GM21526 (cell line): ENCODE results near the gene SDCBP2.
"Not testable (repeated sequence)": the region's sequence is repeated elsewhere in the genome, so short reads cannot be mapped to it uniquely, and the experiment has no call there.

ENCODE experiments used
- ATAC-seq: cut with Tn5 transposase; IDR thresholded peaks from one replicate; pipeline ENCODE4 v1.9.1; 2021; ENCODE audit warnings: moderate library complexity; ENCODE audit not compliant: unreplicated experiment, low FRiP score

SDCBP2 gene

DNA sequence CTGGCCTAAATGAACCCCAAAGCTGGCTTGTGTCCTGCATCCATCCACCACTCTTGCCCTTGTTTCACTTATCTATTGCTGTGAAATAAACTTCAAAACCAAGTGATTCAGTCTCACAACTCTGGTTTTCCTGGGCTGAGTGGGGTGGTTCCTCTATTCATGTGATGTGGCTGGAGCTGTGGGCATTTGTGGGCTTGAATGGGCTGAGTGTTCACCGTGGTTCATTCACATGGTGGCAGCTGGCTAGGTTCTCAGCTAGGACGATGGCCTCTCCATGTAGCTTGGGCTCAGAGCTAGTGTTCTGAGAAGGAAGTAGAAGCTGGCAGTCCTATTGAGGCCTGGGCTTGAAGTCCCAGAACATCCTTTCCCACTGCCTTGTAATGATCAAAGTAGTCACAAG, 33.5 kb upstream of the SDCBP2 start:
- no peak for ATAC-seq

- ATAC-seq, result no peak
Measured at GRCh38 chr20:1360094-1360846, 31.3 kb upstream of the SDCBP2 start.

GRCh38 chr20:1357921-1358671, 29.2 kb upstream of the SDCBP2 start:
- ATAC-seq, result no peak

DNA sequence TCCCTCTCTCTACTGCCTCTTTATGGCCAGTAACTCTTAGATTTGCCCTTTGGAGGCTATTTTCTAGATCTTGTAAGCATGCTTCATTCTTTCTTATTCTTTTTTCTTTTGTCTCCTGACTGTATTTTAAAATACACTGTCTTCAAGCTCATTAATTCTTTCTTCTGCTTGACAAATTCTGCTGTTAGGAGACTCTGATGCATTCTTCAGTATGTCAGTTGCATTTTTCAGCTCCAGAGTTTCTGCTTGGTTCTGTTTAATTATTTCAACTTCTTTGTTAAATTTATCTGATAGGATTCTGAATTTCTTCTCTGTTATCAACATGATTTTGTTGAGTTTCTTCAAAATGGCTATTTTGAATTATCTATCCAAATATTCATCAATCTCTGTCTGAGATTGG, 25.0 kb upstream of the SDCBP2 start:
- ATAC-seq, result no peak

GRCh38 chr20:1346315-1346969, 17.5 kb upstream of the SDCBP2 start:
- ATAC-seq, result no peak

GRCh38 chr20:1345756-1346093, 16.8 kb upstream of the SDCBP2 start:
- ATAC-seq, result no peak

- ATAC-seq, result no peak
Measured at GRCh38 chr20:1345030-1345755, 16.3 kb upstream of the SDCBP2 start.

- not testable (repeated sequence) for ATAC-seq
Measured at GRCh38 chr20:1343446-1344124, 14.6 kb upstream of the SDCBP2 start.

- ATAC-seq, result no peak
Measured at GRCh38 chr20:1341561-1342265, 12.8 kb upstream of the SDCBP2 start.

DNA sequence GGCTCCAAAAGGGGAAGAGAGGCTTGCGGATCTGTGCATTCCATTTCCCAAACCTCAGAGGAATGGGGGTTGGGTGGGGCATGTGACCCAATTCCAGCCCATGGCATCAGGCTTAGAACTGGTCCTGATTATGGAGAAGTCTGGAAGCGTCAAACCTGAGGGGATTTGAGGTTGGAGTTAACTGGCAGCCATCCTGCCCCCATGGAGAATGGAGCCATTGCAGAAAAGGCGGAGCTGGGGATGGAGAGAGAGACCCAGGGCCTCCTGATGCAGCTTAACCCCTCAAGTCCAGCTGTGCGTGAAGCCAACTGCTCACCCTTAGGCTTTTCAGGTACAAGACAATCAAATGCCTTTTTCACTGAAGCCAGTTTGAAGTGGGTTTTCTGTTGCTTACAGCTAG, 9.9 kb upstream of the SDCBP2 start:
- no peak for ATAC-seq

DNA sequence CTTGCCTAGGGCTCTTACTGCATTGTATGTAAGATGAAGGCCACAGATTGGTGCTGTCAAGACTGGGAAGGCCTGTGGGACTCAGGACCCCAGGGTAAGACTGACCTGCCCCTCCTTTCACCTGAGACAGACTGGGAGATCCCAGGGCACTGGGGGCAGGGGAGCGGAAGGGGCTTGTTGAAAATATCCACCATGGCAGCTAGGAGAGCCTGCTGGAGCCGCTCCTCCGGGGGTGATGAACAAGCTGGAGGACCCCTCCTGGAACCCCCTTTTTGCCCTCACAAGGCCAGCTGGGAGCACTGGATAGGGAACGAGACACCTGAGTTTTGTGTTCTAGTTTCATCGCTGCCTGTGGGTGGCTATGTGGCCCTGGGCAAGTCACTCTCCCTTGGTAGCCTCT, 9.2 kb upstream of the SDCBP2 start:
- ATAC-seq, result no peak

DNA sequence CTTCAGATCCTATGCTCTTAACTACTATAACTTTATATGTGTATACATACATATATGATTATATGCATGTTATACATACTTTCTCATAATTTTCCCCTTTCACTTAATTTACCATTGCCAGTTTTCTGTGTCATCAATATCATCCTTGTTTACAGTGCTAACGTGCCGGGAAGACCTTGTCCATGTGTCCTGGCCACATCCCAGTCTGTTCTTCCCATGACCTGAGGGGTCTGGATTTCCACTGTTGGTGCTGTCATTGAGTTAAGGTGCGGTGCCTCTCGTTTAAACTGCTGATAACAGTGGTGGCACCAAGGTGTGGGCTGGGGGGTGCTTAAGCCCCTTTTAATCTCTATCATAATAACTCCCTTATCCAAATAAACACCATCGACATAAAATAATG, 8.5 kb upstream of the SDCBP2 start:
- ATAC-seq, result no peak

DNA sequence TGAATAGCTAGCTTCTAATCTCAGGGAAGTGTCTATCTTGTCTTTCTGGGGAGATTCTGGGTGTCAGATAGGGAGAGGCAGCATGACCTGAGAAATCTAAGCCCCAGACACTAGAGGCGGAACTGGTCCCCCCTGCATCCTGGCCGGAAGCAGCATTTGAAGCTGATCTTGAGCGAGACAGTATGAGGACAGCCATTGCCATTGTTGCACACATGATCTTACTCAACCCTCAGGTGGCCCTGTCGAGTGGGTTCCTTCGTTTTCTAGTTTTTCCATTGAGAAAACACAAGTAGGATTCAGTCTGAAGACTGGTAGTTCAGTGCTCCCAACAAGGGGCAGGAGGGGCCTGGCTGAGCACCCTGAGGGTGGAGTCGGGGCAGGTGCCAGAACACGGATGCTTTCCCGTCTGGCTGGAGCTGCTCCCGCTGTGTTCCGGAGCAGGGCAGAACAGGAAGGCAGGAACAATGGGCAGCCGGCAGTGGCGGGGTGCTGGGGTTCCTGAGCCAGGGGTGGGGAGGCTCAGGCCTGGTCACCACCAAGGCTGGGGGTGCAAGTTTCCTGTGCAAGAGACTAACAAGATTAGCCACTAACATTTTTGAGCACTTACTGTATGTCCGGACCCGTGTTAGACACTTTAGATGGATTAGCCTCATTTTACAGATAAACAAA, 7.9 kb upstream of the SDCBP2 start:
- ATAC-seq, result no peak

DNA sequence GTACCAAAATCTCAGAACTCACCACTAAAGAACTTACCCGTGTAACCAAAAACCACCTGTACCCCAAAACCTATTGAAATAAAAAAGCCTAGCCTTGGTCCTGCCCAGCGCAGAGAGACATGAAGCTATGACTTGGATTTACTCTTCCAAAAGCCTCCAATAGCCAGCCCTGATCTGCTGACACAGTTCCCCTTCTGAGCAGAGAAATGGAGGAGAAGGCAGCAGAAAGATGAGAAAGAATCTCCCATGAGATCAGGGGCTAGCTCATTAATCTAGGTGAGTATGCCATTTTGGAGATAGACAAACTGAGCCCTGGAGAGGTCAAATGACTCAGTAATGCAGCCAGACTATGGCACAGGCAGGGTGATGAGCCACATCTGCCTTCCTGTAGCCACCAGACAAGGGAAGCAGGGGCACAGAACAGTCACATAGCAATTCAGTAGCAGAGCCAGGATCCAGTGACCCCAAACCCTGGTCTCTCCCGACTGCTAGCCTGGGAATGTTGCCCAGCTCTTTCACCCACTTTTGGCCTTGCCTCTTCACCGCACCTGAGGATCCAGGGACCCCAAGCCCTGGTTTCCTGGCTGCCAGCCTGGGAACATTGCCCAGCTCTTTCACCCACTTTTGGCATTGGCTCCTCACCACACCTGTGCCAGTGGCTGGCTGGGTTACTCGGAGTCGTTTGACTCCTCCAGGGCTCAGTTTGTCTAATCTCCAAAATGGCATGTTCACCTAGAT, 7.2 kb upstream of the SDCBP2 start:
- ATAC-seq, result no peak

- ATAC-seq, result no peak
Measured at GRCh38 chr20:1334761-1335160, 5.8 kb upstream of the SDCBP2 start.

DNA sequence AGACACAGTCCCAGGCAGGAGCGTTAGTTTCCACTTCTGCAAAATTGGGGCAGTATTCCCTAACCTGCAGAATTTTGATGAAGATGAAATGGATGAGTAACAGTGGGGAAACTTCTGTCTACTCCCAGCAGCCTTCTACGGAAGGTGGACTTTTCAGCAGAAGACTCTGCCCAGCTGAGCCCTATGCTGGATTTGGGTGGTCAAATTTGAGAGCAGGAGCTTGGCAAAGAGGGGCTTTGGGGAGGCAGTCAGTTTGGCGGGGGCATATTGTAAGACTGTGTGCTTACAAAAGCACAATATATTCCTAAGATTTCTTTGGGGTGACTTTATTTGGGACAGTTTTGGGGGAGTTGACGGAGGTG, 5.4 kb upstream of the SDCBP2 start:
- ATAC-seq, result no peak

GRCh38 chr20:1333462-1334369, 4.8 kb upstream of the SDCBP2 start:
- no peak for ATAC-seq
